ENCODE data around the gene ZNF750. TPM values are rescaled to one million over a fixed set of nuclear protein-coding genes. Genes with fewer than 3 reads are reported as not detected.

Gene ZNF750
- total RNA-seq, 2 donors from 2014 or later, result not detected

DNA sequence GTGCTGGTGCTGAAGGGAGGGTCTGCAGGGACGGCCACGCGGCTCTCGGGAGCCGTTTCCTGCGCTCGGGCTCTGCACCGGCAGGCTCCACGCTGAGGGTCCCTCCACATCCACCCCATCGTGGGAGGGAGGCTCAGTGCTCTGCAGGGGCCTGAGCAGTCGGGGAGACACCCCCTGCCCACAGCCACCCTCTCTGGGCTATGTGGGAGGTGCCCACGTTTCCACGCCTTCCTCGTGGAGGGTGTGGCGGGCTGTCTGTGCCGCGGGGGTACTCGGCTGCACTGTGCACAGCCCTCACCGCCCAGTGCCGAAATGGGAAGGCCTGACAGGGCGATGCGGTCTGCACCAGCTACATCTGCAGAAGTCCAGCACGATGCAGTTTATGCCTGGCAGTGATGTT is 25.5 kb upstream of the ZNF750 start:
- H3K27ac Mint-ChIP-seq, result peak overlapping the region in 1 of 2 donors; percentile 53
- ATAC-seq (no peak), DNase-seq (ENCODE audit: low spot score in 2 of 2) (no peak)
- H3K36me3 Mint-ChIP-seq, result peaks cover 6 to 20% of the 10 kb centered on the region in 2 donors
- H3K9me3 Mint-ChIP-seq, result no peaks in the 10 kb centered on the region

DNA sequence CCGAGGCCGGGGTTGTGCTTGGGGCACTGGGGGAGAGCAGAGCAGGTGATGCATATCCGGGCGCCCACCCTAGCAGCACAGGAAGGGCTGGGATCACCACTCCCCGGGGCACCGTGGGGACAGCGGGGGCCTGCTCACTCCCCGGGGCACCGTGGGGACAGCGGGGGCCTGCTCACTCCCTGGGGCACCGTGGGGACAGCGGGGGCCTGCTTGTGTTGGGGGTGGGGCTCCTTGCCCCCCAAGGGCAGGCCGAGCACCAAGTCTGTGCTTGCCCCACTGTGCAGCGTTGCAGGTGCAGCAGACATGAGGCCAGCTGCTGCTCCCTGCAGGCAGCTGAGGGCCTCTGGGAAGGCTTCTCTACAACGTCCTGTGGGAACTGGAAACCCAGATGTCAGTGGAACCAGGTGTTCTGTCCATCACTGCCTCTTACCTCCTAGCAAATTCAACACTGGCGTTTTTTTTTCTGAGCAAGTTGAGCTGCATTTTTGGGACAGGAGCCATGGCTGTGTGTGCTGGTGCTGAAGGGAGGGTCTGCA is 25.0 kb upstream of the ZNF750 start:
- H3K27ac Mint-ChIP-seq, result peak overlapping the region; percentile 95 to 96
- no peak for DNase-seq (ENCODE audit: low spot score in 2 of 2)
- H3K36me3 Mint-ChIP-seq, result peaks cover 1 to 15% of the 10 kb centered on the region in 2 donors
- no peak for ATAC-seq
- H3K9me3 Mint-ChIP-seq, result no peaks in the 10 kb centered on the region

DNA sequence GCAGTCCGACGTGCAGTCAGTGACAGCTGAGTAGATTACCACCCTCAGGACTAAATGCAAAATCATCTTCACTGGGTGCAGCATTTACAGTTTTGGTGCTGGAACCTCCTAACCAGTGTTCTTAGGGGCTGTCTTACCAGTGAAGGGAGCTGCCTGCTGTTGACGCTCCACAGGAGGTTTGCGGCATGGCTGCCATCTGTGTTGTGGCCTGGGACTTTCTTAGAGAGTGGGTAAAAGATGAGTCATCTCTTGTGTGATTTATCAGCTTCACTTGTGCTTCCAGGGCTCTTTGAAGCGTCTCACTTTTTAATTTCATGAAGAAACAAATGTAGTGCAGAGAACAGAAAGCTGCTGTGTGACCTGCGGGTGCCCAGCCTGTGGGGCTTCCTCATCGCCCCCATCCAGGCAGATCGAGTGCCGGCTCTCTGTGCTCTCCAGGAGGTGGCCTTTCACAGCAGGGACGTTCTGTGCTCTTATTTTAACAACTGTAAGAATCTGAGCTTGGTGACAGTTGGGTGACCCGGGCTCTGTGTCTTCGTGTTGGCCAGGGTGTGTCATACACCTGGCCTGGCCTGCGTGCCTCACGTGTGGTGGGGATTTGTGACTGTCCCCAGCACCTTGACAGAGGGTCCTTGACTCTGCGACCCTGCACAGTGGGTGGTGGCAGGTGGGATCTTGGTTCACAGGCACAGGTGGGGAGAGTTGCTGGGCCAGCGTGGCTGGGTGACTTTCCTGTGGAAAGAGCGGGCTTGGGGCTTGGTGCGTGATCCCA is 24.3 kb upstream of the ZNF750 start:
- ATAC-seq (peak; percentile 87 to 94), DNase-seq (ENCODE audit: low spot score in 2 of 2) (peak; percentile 76 to 90)
- Mint-ChIP-seq H3K27ac (peak overlapping the region; percentile 95 to 96), H3K9me3 (no peaks in the 10 kb centered on the region), H3K36me3 (peaks cover 0 to 14% of the 10 kb centered on the region in 2 donors)

DNA sequence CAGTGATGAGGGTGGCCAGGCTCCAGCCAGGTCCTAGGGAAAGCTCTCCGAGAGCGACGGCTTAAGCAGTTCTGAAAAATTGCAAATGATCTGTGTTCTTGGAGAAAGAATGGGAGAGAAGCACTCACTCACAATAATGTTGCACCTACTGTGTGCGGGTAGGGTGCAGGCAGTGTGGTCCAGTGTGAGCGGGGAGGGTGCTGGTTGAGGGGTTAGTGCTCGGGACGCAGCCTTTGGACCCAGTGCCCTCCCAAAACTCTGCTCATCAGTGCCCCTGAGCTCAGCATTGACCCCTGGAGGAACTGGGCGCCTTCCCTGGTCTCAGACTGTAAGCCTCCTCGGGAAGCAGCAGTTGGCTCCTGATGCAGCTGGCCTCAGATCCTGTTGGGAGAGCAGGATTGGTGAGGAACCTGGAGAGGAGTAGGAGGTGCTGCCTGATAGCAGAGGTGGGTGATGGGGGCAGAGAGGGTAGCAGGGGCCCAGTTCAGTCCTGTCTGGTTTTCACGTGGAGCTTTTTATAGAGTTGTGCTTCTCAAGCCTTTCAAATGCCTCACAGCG is 23.6 kb upstream of the ZNF750 start:
- H3K9me3 Mint-ChIP-seq, result no peaks in the 10 kb centered on the region

DNA sequence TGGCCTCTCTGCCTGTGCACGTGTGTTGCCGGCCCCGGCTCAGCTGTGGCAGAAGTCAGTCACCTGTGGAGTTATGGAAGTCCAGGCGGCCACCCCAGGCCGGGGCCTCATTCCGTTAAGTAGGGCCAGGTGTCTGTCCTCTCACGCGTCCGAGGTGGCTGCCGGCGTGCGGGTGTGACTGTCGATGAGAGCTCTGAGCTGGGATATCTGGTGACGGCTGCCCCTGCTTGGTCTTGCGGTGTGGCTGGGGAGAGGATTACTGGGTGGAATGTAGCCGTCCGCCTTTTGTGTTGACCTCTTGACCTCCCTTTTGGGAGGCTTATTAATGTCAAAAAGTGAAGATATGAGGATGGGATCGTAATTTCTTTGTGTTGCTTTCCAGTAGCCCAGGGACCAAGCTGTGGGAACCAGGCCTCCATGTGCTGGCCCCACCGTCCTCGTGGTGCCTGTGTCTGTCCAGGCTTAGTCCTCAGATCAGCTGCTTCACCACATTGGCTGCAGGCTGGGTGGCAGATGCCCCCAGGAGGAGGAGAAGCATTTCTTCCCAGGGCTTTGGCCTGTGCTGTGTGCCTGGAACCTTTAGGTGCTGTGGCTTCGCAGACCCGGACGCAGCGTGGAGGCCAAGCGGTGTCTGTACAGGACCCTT is 23.0 kb upstream of the ZNF750 start:
- H3K27ac Mint-ChIP-seq, result peak overlapping the region; percentile 22 to 96
- no peaks in the 10 kb centered on the region for H3K9me3 Mint-ChIP-seq
- peaks cover 0 to 14% of the 10 kb centered on the region in 2 donors for H3K36me3 Mint-ChIP-seq
- no peak for DNase-seq (ENCODE audit: low spot score in 2 of 2)
- ATAC-seq, result no peak

More for the DNA sequence above, 23.6 kb upstream of the ZNF750 start:
- DNase-seq (ENCODE audit: low spot score in 2 of 2) (no peak), ATAC-seq (no peak)
- Mint-ChIP-seq H3K27ac (peak overlapping the region; percentile 95 to 96), H3K36me3 (peaks cover 0 to 14% of the 10 kb centered on the region in 2 donors)

DNA sequence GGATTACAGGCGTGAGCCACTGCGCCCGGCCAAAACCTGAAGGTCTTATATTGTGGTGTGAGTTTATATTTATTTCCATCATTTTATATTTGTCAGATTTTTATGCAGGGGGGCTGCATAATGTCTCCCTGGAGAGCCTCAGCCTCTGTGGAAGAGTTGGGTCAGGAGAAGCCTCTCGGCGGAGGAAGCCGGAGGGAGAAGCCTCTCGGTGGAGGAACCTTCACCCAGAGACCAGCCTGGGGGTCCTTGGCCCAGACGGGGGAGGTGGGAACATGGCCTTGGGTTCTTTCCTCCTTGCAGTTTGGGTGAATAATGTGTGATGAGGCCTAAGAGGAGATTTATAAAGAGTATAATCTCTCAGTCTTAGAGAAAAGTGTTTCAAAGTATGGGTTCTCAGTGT is 22.4 kb upstream of the ZNF750 start:
- DNase-seq (ENCODE audit: low spot score in 2 of 2) (no peak), ATAC-seq (no peak)
- H3K27ac Mint-ChIP-seq, result peak overlapping the region in 1 of 2 donors; percentile 96
- no peaks in the 10 kb centered on the region for H3K9me3 Mint-ChIP-seq
- peaks cover 0 to 14% of the 10 kb centered on the region in 2 donors for H3K36me3 Mint-ChIP-seq

DNA sequence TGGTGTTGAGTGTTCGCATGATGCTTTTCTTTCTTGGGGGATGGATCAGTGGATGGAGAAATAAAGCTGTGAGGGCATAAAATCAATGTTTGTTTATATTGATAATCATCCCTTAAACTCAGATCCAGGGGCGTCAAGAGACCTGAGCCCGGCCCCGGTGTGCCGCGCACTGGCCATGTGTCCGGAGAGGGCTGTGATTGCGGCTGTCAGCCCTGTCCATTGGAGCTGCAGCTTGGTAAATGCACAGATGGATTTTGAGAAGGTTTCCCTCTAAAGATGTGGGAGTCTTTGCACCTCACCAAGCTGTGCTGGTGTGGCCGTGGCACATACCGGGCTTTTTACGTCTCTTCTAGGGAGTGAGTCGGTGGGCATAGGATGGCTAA is 21.6 kb upstream of the ZNF750 start:
- Mint-ChIP-seq H3K9me3 (no peaks in the 10 kb centered on the region), H3K36me3 (peaks cover 0 to 14% of the 10 kb centered on the region in 2 donors), H3K27ac (no peak overlapping the region)
- DNase-seq (ENCODE audit: low spot score in 2 of 2), result no peak
- ATAC-seq, result no peak

DNA sequence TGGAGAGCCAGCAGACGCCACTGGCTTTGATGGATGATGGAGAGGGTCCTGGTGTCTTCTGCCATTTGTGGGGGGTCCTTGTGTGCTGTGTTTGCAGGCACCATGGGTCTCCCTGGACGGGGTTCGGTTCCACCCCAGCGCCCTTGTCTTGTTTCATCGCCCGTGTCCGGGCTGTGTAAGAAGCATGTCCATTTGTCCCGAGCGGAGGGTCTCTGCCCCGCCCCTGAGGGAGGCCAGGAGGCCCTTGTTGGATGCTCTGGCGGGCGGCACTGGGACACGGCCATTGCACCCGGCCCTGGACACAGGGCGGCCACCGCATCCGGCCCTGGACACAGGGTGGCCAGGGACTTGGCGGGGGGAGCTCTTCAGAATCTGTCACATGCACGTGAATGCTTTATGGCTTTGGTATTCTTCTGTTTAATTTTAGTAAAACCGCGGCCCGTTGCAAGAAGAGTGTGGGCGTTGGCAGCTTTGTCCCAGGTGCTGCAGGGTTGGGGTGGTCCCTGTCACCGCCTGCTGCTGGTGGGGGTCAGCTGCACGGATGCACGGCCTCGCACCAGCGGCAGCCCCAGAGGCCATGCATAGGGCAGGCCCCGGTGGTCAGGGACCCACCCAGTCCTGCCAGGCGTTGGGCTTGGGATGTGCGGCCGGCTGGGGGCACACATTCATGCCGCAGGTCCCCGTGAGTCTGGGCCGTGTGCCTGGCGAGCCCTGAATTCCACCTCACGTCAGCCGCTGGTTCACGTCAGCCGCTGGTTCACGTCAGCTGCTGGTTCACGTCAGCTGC is 21.0 kb upstream of the ZNF750 start:
- Mint-ChIP-seq H3K27ac (peak overlapping the region; percentile 90 to 97), H3K9me3 (no peaks in the 10 kb centered on the region), H3K36me3 (peaks cover 0 to 14% of the 10 kb centered on the region in 2 donors)
- no peak for ATAC-seq
- no peak for DNase-seq (ENCODE audit: low spot score in 2 of 2)

GRCh38 chr17:82859431-82860403 is 19.9 kb upstream of the ZNF750 start:
- no peaks in the 10 kb centered on the region for H3K9me3 Mint-ChIP-seq

GRCh38 chr17:82858376-82859126 is 18.7 kb upstream of the ZNF750 start:
- peak overlapping the region; percentile 65 to 90 for H3K27ac Mint-ChIP-seq
- H3K36me3 Mint-ChIP-seq, result peaks cover 0 to 9% of the 10 kb centered on the region in 2 donors
- no peak for DNase-seq (ENCODE audit: low spot score in 2 of 2)
- no peaks in the 10 kb centered on the region for H3K9me3 Mint-ChIP-seq
- ATAC-seq, result no peak

More at GRCh38 chr17:82859431-82860403, 19.9 kb upstream of the ZNF750 start:
- DNase-seq (ENCODE audit: low spot score in 2 of 2) (peak; percentile 42 to 81), ATAC-seq (peak; percentile 46 to 72)
- Mint-ChIP-seq H3K27ac (peak overlapping the region; percentile 90 to 97), H3K36me3 (peaks cover 0 to 14% of the 10 kb centered on the region in 2 donors)

GRCh38 chr17:82856361-82856760 is 16.5 kb upstream of the ZNF750 start:
- H3K36me3 Mint-ChIP-seq, result no peaks in the 10 kb centered on the region

DNA sequence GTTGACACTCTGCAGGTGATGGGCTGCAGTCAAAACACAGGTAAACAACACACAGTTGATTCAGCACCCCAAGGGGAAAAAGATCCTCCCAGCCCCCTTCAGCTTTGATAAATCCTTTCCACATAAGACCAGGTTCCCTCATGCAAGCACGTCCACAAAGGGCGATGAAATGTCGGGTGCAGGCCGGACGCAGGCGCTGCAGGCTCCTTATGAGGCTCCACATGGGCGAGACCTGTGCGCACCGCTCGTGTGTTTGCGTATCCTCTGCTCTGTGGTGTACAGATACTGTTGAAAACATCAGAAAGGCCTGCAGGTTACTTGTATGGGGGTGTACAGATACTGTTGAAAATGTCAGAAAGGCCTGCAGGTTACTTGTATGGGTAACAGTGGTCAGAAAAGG is 14.4 kb upstream of the ZNF750 start:
- Mint-ChIP-seq H3K36me3 (peaks cover 4 to 6% of the 10 kb centered on the region in 2 donors), H3K27ac (peak overlapping the region in 1 of 2 donors; percentile 11), H3K9me3 (no peaks in the 10 kb centered on the region)
- no peak for DNase-seq (ENCODE audit: low spot score in 2 of 2)
- ATAC-seq, result no peak

More at GRCh38 chr17:82856361-82856760, 16.5 kb upstream of the ZNF750 start:
- ATAC-seq, result no peak
- no peak overlapping the region for H3K27ac Mint-ChIP-seq
- no peak for DNase-seq (ENCODE audit: low spot score in 2 of 2)
- no peaks in the 10 kb centered on the region for H3K9me3 Mint-ChIP-seq

GRCh38 chr17:82851381-82851780 is 11.6 kb upstream of the ZNF750 start:
- no peaks in the 10 kb centered on the region for H3K9me3 Mint-ChIP-seq
- no peak for DNase-seq (ENCODE audit: low spot score in 2 of 2)
- H3K27ac Mint-ChIP-seq, result no peak overlapping the region
- ATAC-seq, result no peak
- H3K36me3 Mint-ChIP-seq, result peaks cover 8% of the 10 kb centered on the region in 2 donors

- H3K27ac Mint-ChIP-seq, result peak overlapping the region in 1 of 2 donors; percentile 67
- no peaks in the 10 kb centered on the region for H3K9me3 Mint-ChIP-seq
- DNase-seq (ENCODE audit: low spot score in 2 of 2), result no peak
- H3K36me3 Mint-ChIP-seq, result peaks cover 8% of the 10 kb centered on the region in 2 donors
- ATAC-seq, result no peak
Measured at GRCh38 chr17:82849076-82849945, 9.5 kb upstream of the ZNF750 start.

All from activated naive CD4-positive, alpha-beta T cell treated with anti-CD3 and anti-CD28 coated beads, Interleukin-2, amount 50 U/mL, for 72 hours (primary cell).